PFSK-1 (cell line): ENCODE results near the gene PSMA6.

ENCODE experiments used
- POLR2AphosphoS5 ChIP-seq: IDR thresholded peaks from 2 replicates; pipeline ENCODE4 v1.6.1; 2012; ENCODE audit warnings: low read depth, mild to moderate bottlenecking, control low read depth, low read length, moderate library complexity
- REST ChIP-seq, 2 experiments: IDR thresholded peaks; 2 replicates each; pipeline versions ENCODE4 v1.6.1 to v1.8.0; 2011 to 2012; ENCODE audit warnings: low read depth in 2 of 2, low read length in 2 of 2, control low read depth in 1 of 2, inconsistent platforms in 1 of 2, mild to moderate bottlenecking in 1 of 2, moderate library complexity in 1 of 2; ENCODE audit not compliant: insufficient read depth in 1 of 2
- TAF1 ChIP-seq: IDR thresholded peaks from 2 replicates; pipeline ENCODE4 v1.6.1; 2012; ENCODE audit warnings: low read length, control low read depth, borderline replicate concordance; ENCODE audit not compliant: insufficient read depth

- TF ChIP-seq POLR2AphosphoS5 (no peak), REST (IDR thresholded peaks at IDR 0.05; ENCODE audit: insufficient read depth in 1 of 2, low read depth in 2 of 2, low read length in 2 of 2) (no peak), TAF1 (no peak)
Measured at GRCh38 chr14:35317820-35318219, 25.6 kb downstream of the PSMA6 start.
